GM12873 (cell line): Measurements from ENCODE around the gene NLK.

Experiments
- CTCF ChIP-seq: IDR thresholded peaks from 2 replicates; pipeline ENCODE4 v1.5.1; 2012; ENCODE audit warnings: low read depth, mild to moderate bottlenecking, moderate library complexity, low read length, control low read depth; ENCODE audit not compliant: insufficient read depth; ENCODE audit errors: missing control alignments

NLK gene

GRCh38 chr17:28196636-28197035 is 154.2 kb downstream of the NLK start:
- TF ChIP-seq CTCF, result no peak

- no peak for TF ChIP-seq CTCF
These were observed 156.6 kb downstream of the NLK start for GRCh38 chr17:28199115-28199514.

- no peak for TF ChIP-seq CTCF
These were observed 157.3 kb downstream of the NLK start for GRCh38 chr17:28199728-28200127.

- no peak for TF ChIP-seq CTCF
These were observed 158.8 kb downstream of the NLK start for GRCh38 chr17:28201315-28201714.

- no peak for TF ChIP-seq CTCF
These were observed 161.8 kb downstream of the NLK start for GRCh38 chr17:28204244-28204643.

- TF ChIP-seq CTCF, result no peak
These were observed 162.3 kb downstream of the NLK start for GRCh38 chr17:28204751-28205150.

GRCh38 chr17:28206292-28206691 is 163.8 kb downstream of the NLK start:
- no peak for TF ChIP-seq CTCF

GRCh38 chr17:28211811-28212210 is 169.3 kb downstream of the NLK start:
- no peak for TF ChIP-seq CTCF
